HEK293 (cell line): Measurements from ENCODE around the gene TIAM1.

ENCODE experiments used
- CTCF ChIA-PET: fragments of 350-600 bp; formaldehyde crosslinking; extraction: SDS; loops from one replicate; lab custom pipeline; 2021; ENCODE audit warnings: antibody characterized with exemption; lab: Yijun Ruan, JAX
- POLR2A ChIA-PET: fragments of 300-600 bp; formaldehyde crosslinking; extraction: SDS; loops from one replicate; lab custom pipeline; 2020; ENCODE audit warnings: antibody characterized with exemption, inconsistent platforms; lab: Yijun Ruan, JAX
- H3K27ac ChIP-seq: fragments of 200-500 bp; sonication (Bioruptor generic); 2 replicates; pipeline ENCODE4 v1.5.1; 2014; ENCODE audit warnings: low read depth, low read length, control low read depth, inconsistent platforms; ENCODE audit errors: extremely low read depth
- H3K36me3 ChIP-seq, 2 experiments: fragments of 200-500 bp in 1 of 2; sonication (Bioruptor generic) in 1 of 2; 1 replicate in 1 of 2; 2 replicates in 1 of 2; pipeline ENCODE4 v1.5.1; 2014 to 2017; ENCODE audit warnings: inconsistent platforms in 2 of 2, low read length in 2 of 2; ENCODE audit not compliant: control insufficient read depth in 2 of 2, insufficient read depth in 1 of 2
- H3K4me1 ChIP-seq: fragments of 200-500 bp; sonication (Bioruptor generic); 2 replicates; pipeline ENCODE4 v1.5.1; 2014; ENCODE audit warnings: mild to moderate bottlenecking, low read length, inconsistent platforms; ENCODE audit not compliant: control insufficient read depth, insufficient read depth
- H3K4me3 ChIP-seq: 2 replicates; pipeline ENCODE4 v1.5.1; 2011; ENCODE audit warnings: low read depth, mild to moderate bottlenecking, control low read depth, low read length, moderate library complexity
- H3K9me3 ChIP-seq: fragments of 200-500 bp; sonication (Bioruptor generic); 2 replicates; pipeline ENCODE4 v1.5.1; 2014; ENCODE audit warnings: low read depth, low read length, inconsistent platforms; ENCODE audit not compliant: control insufficient read depth, insufficient read depth
- BCL11A ChIP-seq: fragments of 450-650 bp; formaldehyde crosslinking; IDR thresholded peaks from 2 replicates; pipeline ENCODE4 v1.5.1; 2016; ENCODE audit warnings: low read depth, missing biosample characterization, missing genetic modification characterization
- SP3 ChIP-seq: fragments of 450-650 bp; formaldehyde crosslinking; IDR thresholded peaks from 2 replicates; pipeline ENCODE4 v1.5.1; 2016; ENCODE audit warnings: missing biosample characterization, missing genetic modification characterization
- YY1 ChIP-seq: fragments of 450-650 bp; formaldehyde crosslinking; IDR thresholded peaks from 2 replicates; pipeline ENCODE4 v1.5.1; 2018; ENCODE audit warnings: missing biosample characterization, missing genetic modification characterization
- ZBTB8A ChIP-seq: fragments of 450-650 bp; formaldehyde crosslinking; IDR thresholded peaks from 2 replicates; pipeline ENCODE4 v1.5.1; 2016; ENCODE audit warnings: missing biosample characterization, missing genetic modification characterization
- ZNF121 ChIP-seq: fragments of 450-650 bp; formaldehyde crosslinking; IDR thresholded peaks from 2 replicates; pipeline ENCODE4 v1.5.1; 2016; ENCODE audit warnings: missing biosample characterization, missing genetic modification characterization
- ZNF426 ChIP-seq: fragments of 450-650 bp; formaldehyde crosslinking; IDR thresholded peaks from 2 replicates; pipeline ENCODE4 v1.5.1; 2017; ENCODE audit warnings: missing biosample characterization, missing genetic modification characterization, mild to moderate bottlenecking, inconsistent platforms, moderate library complexity
- ZNF433 ChIP-seq: fragments of 450-650 bp; formaldehyde crosslinking; IDR thresholded peaks from 2 replicates; pipeline ENCODE4 v1.5.1; 2016; ENCODE audit warnings: missing biosample characterization, missing genetic modification characterization, low read depth
- ZNF510 ChIP-seq: fragments of 450-650 bp; formaldehyde crosslinking; IDR thresholded peaks from 2 replicates; pipeline ENCODE4 v1.5.1; 2018; ENCODE audit warnings: mild to moderate bottlenecking, missing genetic modification characterization, missing biosample characterization; ENCODE audit not compliant: insufficient replicate concordance
- TF ChIP-seq, protein P1 (sequence below): fragments of 450-650 bp; formaldehyde crosslinking; IDR thresholded peaks from 2 replicates; pipeline ENCODE4 v1.5.1; 2016; ENCODE audit warnings: missing biosample characterization, missing genetic modification characterization
- TF ChIP-seq, protein P2 (sequence below): fragments of 450-650 bp; formaldehyde crosslinking; conservative IDR thresholded peaks from 2 replicates; pipeline ENCODE4 v1.5.1; 2016; ENCODE audit warnings: low read depth, missing biosample characterization, missing genetic modification characterization
- TF ChIP-seq, protein P3 (sequence below): fragments of 450-650 bp; formaldehyde crosslinking; IDR thresholded peaks from 2 replicates; pipeline ENCODE4 v1.5.1; 2017; ENCODE audit warnings: missing biosample characterization, missing genetic modification characterization
- TF ChIP-seq, protein P4 (sequence below): fragments of 450-650 bp; formaldehyde crosslinking; IDR thresholded peaks from 2 replicates; pipeline ENCODE4 v1.5.1; 2016; ENCODE audit warnings: missing biosample characterization, missing genetic modification characterization, borderline replicate concordance
- TF ChIP-seq, protein P5 (sequence below): fragments of 450-650 bp; formaldehyde crosslinking; IDR thresholded peaks from 2 replicates; pipeline ENCODE4 v1.5.1; 2016; ENCODE audit warnings: missing biosample characterization, missing genetic modification characterization, borderline replicate concordance

Gene TIAM1

DNA sequence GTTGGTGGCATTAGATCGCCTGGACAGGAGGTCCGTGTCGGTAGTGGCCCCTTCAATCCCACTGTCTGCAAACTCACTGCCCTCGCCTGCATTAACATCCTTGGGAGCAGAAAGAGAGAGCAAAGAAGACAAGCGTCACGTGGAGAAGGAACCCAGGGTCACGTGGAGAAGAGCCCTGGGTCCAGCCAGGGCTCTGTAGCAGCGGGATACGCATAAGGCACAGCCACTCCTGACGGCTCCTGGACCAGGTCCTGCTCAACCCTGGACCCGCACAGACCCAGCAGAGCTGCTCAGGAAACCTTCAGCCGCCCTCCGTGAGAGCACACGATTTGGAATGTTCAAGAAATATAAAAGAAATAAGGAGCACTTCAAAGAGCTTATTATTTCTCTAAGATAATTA, 92.0 kb downstream of the TIAM1 start (continued):
- TF ChIP-seq, protein P1, sequence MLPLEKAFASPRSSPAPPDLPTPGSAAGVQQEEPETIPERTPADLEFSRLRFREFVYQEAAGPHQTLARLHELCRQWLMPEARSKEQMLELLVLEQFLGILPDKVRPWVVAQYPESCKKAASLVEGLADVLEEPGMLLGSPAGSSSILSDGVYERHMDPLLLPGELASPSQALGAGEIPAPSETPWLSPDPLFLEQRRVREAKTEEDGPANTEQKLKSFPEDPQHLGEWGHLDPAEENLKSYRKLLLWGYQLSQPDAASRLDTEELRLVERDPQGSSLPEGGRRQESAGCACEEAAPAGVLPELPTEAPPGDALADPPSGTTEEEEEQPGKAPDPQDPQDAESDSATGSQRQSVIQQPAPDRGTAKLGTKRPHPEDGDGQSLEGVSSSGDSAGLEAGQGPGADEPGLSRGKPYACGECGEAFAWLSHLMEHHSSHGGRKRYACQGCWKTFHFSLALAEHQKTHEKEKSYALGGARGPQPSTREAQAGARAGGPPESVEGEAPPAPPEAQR (tag by site-specific recombination), result no peak

DNA sequence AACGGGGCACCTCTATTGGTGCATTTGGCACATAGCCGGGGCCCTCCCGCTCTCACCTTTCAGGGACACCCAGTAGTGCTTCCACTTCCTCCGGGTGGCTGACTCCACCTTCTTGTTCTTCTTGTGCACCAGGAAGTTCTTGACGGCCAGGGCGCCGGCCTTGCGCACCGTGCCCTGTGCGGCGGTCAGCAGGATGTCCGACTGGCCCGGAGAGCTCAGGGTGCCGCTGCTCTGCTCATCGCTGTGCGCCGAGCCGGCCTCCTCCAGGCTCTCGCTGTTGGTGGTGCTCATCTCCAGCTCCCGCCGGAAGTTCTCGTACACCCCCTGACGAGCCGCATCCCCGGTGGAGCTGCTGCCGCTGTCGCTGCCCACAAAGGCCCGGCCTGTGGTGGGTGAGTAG, 92.4 kb downstream of the TIAM1 start:
- H3K9me3 ChIP-seq, result no peaks in the 10 kb centered on the region
- CTCF ChIA-PET, result interaction anchor here (0.6 kb wide), 1 partner anchor 166 kb away, joined by 3 read pairs; no protein-coding TSS in a partner anchor
- no peak overlapping the region for H3K4me3 ChIP-seq
- POLR2A ChIA-PET, result no interaction called here
- TF ChIP-seq, protein P2, sequence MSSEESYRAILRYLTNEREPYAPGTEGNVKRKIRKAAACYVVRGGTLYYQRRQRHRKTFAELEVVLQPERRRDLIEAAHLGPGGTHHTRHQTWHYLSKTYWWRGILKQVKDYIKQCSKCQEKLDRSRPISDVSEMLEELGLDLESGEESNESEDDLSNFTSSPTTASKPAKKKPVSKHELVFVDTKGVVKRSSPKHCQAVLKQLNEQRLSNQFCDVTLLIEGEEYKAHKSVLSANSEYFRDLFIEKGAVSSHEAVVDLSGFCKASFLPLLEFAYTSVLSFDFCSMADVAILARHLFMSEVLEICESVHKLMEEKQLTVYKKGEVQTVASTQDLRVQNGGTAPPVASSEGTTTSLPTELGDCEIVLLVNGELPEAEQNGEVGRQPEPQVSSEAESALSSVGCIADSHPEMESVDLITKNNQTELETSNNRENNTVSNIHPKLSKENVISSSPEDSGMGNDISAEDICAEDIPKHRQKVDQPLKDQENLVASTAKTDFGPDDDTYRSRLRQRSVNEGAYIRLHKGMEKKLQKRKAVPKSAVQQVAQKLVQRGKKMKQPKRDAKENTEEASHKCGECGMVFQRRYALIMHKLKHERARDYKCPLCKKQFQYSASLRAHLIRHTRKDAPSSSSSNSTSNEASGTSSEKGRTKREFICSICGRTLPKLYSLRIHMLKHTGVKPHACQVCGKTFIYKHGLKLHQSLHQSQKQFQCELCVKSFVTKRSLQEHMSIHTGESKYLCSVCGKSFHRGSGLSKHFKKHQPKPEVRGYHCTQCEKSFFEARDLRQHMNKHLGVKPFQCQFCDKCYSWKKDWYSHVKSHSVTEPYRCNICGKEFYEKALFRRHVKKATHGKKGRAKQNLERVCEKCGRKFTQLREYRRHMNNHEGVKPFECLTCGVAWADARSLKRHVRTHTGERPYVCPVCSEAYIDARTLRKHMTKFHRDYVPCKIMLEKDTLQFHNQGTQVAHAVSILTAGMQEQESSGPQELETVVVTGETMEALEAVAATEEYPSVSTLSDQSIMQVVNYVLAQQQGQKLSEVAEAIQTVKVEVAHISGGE (tag by site-specific recombination), result no peak
- TF ChIP-seq YY1 (tag by site-specific recombination) (no peak), ZNF510 (tag by site-specific recombination) (no peak), ZNF426 (no peak), SP3 (tag by site-specific recombination) (no peak), ZBTB8A (no peak), ZNF121 (tag by site-specific recombination) (no peak), ZNF433 (tag by site-specific recombination) (no peak), BCL11A (no peak)
- TF ChIP-seq, protein P3, sequence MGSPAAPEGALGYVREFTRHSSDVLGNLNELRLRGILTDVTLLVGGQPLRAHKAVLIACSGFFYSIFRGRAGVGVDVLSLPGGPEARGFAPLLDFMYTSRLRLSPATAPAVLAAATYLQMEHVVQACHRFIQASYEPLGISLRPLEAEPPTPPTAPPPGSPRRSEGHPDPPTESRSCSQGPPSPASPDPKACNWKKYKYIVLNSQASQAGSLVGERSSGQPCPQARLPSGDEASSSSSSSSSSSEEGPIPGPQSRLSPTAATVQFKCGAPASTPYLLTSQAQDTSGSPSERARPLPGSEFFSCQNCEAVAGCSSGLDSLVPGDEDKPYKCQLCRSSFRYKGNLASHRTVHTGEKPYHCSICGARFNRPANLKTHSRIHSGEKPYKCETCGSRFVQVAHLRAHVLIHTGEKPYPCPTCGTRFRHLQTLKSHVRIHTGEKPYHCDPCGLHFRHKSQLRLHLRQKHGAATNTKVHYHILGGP, result no peak
- TF ChIP-seq, protein P4, sequence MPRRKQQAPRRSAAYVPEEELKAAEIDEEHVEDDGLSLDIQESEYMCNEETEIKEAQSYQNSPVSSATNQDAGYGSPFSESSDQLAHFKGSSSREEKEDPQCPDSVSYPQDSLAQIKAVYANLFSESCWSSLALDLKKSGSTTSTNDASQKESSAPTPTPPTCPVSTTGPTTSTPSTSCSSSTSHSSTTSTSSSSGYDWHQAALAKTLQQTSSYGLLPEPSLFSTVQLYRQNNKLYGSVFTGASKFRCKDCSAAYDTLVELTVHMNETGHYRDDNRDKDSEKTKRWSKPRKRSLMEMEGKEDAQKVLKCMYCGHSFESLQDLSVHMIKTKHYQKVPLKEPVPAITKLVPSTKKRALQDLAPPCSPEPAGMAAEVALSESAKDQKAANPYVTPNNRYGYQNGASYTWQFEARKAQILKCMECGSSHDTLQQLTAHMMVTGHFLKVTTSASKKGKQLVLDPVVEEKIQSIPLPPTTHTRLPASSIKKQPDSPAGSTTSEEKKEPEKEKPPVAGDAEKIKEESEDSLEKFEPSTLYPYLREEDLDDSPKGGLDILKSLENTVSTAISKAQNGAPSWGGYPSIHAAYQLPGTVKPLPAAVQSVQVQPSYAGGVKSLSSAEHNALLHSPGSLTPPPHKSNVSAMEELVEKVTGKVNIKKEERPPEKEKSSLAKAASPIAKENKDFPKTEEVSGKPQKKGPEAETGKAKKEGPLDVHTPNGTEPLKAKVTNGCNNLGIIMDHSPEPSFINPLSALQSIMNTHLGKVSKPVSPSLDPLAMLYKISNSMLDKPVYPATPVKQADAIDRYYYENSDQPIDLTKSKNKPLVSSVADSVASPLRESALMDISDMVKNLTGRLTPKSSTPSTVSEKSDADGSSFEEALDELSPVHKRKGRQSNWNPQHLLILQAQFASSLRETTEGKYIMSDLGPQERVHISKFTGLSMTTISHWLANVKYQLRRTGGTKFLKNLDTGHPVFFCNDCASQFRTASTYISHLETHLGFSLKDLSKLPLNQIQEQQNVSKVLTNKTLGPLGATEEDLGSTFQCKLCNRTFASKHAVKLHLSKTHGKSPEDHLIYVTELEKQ, result no peak
- TF ChIP-seq, protein P5, sequence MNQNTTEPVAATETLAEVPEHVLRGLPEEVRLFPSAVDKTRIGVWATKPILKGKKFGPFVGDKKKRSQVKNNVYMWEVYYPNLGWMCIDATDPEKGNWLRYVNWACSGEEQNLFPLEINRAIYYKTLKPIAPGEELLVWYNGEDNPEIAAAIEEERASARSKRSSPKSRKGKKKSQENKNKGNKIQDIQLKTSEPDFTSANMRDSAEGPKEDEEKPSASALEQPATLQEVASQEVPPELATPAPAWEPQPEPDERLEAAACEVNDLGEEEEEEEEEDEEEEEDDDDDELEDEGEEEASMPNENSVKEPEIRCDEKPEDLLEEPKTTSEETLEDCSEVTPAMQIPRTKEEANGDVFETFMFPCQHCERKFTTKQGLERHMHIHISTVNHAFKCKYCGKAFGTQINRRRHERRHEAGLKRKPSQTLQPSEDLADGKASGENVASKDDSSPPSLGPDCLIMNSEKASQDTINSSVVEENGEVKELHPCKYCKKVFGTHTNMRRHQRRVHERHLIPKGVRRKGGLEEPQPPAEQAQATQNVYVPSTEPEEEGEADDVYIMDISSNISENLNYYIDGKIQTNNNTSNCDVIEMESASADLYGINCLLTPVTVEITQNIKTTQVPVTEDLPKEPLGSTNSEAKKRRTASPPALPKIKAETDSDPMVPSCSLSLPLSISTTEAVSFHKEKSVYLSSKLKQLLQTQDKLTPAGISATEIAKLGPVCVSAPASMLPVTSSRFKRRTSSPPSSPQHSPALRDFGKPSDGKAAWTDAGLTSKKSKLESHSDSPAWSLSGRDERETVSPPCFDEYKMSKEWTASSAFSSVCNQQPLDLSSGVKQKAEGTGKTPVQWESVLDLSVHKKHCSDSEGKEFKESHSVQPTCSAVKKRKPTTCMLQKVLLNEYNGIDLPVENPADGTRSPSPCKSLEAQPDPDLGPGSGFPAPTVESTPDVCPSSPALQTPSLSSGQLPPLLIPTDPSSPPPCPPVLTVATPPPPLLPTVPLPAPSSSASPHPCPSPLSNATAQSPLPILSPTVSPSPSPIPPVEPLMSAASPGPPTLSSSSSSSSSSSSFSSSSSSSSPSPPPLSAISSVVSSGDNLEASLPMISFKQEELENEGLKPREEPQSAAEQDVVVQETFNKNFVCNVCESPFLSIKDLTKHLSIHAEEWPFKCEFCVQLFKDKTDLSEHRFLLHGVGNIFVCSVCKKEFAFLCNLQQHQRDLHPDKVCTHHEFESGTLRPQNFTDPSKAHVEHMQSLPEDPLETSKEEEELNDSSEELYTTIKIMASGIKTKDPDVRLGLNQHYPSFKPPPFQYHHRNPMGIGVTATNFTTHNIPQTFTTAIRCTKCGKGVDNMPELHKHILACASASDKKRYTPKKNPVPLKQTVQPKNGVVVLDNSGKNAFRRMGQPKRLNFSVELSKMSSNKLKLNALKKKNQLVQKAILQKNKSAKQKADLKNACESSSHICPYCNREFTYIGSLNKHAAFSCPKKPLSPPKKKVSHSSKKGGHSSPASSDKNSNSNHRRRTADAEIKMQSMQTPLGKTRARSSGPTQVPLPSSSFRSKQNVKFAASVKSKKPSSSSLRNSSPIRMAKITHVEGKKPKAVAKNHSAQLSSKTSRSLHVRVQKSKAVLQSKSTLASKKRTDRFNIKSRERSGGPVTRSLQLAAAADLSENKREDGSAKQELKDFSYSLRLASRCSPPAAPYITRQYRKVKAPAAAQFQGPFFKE (tag by site-specific recombination), result no peak
- TF ChIP-seq, all 188 proteins: peak for 0
- Histone ChIP-seq H3K4me1 (no peaks in the 10 kb centered on the region), H3K27ac (no peak overlapping the region), H3K36me3 (peaks cover 0 to 27% of the 10 kb centered on the region in 2 experiments; a peak in 2 of 3 replicates)
